Endothelial cell (in vitro differentiated cells): ENCODE results near the gene DPM2. TPM values are rescaled to one million over a fixed set of nuclear protein-coding genes. Genes with fewer than 3 reads are reported as not detected.
A peak's percentile ranks its signal among the peaks of the same experiment; 100 is the strongest.

Source experiments
- DNase-seq: peaks from one replicate; pipeline ENCODE4 v3.0.0; 2021; ENCODE audit warnings: low spot score
- H3K27ac Mint-ChIP-seq: one replicate; pipeline ENCODE4 v1.8.0; 2021; ENCODE audit warnings: mixed read lengths, inconsistent platforms; ENCODE audit not compliant: unreplicated experiment
- H3K27me3 Mint-ChIP-seq: one replicate; pipeline ENCODE4 v1.8.0; 2021; ENCODE audit warnings: mild to moderate bottlenecking, moderate library complexity, mixed read lengths, inconsistent platforms; ENCODE audit not compliant: unreplicated experiment
- H3K36me3 Mint-ChIP-seq: one replicate; pipeline ENCODE4 v1.8.0; 2021; ENCODE audit warnings: mild to moderate bottlenecking, low read depth, mixed read lengths, inconsistent platforms; ENCODE audit not compliant: unreplicated experiment
- H3K4me1 Mint-ChIP-seq: one replicate; pipeline ENCODE4 v1.8.0; 2021; ENCODE audit warnings: mild to moderate bottlenecking, mixed read lengths, inconsistent platforms; ENCODE audit not compliant: unreplicated experiment
- H3K4me3 Mint-ChIP-seq: one replicate; pipeline ENCODE4 v1.8.0; 2021; ENCODE audit warnings: mild to moderate bottlenecking, mixed read lengths, inconsistent platforms; ENCODE audit not compliant: unreplicated experiment
- H3K9me3 Mint-ChIP-seq: one replicate; pipeline ENCODE4 v1.8.0; 2021; ENCODE audit warnings: mixed read lengths, inconsistent platforms; ENCODE audit not compliant: unreplicated experiment
- CTCF ChIP-seq: fragments of 200-600 bp; sonication (generic); IDR thresholded peaks from one replicate; pipeline ENCODE4 v1.5.0; 2021; ENCODE audit warnings: antibody characterized with exemption; ENCODE audit not compliant: unreplicated experiment
- total RNA-seq: library from RNA; stranded (reverse); fragmentation: NEBNext Ultra II Directional; extraction: Animal tissue kit (Norgen Biotek cat#: 25700); gene quantifications from one replicate; pipeline ENCODE4 v1.2.1, GENCODE V29; 2021; ENCODE audit not compliant: unreplicated experiment

The DPM2 gene
- total RNA-seq, 1 donor from 2014 or later = 31.5 TPM

- H3K36me3 Mint-ChIP-seq = no peaks in the 10 kb centered on the region
- peaks cover 10% of the 10 kb centered on the region for H3K27me3 Mint-ChIP-seq
- no peak overlapping the region for H3K27ac Mint-ChIP-seq
- H3K9me3 Mint-ChIP-seq = no peaks in the 10 kb centered on the region
- no peak overlapping the region for H3K4me3 Mint-ChIP-seq
- no peak for TF ChIP-seq CTCF
- no peak for DNase-seq
- no peaks in the 10 kb centered on the region for H3K4me1 Mint-ChIP-seq
Observed at GRCh38 chr9:127960410-127961154, 22.9 kb upstream of the DPM2 start.

GRCh38 chr9:127959841-127960409, 22.3 kb upstream of the DPM2 start:
- H3K4me3 Mint-ChIP-seq = no peak overlapping the region
- H3K9me3 Mint-ChIP-seq = no peaks in the 10 kb centered on the region
- TF ChIP-seq CTCF = no peak
- H3K36me3 Mint-ChIP-seq = no peaks in the 10 kb centered on the region
- H3K4me1 Mint-ChIP-seq = peaks cover 3% of the 10 kb centered on the region
- H3K27me3 Mint-ChIP-seq = peaks cover 10% of the 10 kb centered on the region
- DNase-seq = no peak
- H3K27ac Mint-ChIP-seq = peak overlapping the region; percentile 4

DNA sequence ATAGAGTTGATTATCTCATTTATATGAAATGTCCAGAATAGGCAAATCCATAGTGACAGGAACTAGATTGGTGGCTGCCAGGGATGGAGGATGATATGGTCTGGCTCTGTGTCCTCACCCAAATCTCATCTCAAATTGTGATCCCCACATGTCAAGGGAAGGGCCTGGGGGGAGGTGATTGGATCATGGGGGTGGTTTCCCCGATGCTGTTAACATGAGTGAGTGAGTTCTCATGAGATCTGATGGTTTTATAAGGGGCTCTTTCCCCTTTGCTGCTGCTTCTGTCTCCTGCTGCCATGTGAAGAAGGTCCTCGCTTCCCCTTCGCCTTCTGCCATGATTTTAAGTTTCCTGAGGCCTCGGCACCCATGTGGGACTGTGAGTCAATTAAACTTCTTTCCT, 21.7 kb upstream of the DPM2 start:
- TF ChIP-seq CTCF = no peak
- H3K9me3 Mint-ChIP-seq = no peaks in the 10 kb centered on the region
- no peak for DNase-seq
- no peak overlapping the region for H3K4me3 Mint-ChIP-seq
- H3K27me3 Mint-ChIP-seq = peaks cover 10% of the 10 kb centered on the region
- no peak overlapping the region for H3K27ac Mint-ChIP-seq
- H3K36me3 Mint-ChIP-seq = no peaks in the 10 kb centered on the region
- H3K4me1 Mint-ChIP-seq = peaks cover 3% of the 10 kb centered on the region

- Mint-ChIP-seq H3K27ac (no peak overlapping the region), H3K4me1 (peaks cover 3% of the 10 kb centered on the region), H3K4me3 (no peak overlapping the region), H3K9me3 (no peaks in the 10 kb centered on the region), H3K27me3 (peaks cover 10% of the 10 kb centered on the region), H3K36me3 (no peaks in the 10 kb centered on the region)
- no peak for TF ChIP-seq CTCF
- no peak for DNase-seq
Observed at GRCh38 chr9:127958728-127959127, 21.1 kb upstream of the DPM2 start.

DNA sequence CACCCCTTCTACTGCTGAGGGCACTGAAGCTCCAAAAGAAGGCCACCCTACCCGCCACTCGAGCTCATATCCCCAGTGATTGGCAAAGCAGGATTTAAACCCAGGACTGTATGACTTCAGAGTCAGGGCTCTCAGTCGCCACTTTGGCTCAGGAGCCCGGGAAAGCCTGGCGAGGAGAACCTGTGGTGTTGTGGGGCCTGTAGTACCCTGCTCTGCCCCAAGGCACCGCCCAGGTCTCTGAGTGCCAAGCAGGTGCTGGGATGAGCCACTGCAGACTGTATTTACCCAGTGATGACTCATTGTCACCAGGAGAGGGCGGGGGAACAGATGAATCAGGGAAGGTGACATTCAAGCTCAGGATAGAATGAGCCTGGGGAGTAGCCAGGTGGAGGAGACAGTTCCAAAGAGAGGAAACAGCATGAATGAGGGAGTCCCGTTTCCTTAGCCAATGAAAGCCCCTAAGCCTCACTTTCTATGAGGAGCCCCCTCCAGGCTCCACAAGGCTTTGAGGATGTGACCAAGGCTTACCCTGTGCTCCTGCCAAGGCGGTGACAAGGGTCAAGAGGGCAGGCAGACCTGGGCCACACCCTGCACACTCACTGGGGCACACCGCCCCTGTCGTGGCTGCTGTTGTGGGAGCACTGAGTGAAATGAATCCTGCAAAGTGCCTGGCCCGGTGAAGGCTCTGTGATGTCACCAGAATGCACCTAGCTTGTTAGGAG, 17.8 kb upstream of the DPM2 start:
- no peak for DNase-seq
- Mint-ChIP-seq H3K4me3 (no peak overlapping the region), H3K36me3 (no peaks in the 10 kb centered on the region), H3K27ac (no peak overlapping the region), H3K4me1 (peaks cover 3% of the 10 kb centered on the region), H3K9me3 (no peaks in the 10 kb centered on the region), H3K27me3 (peaks cover 7% of the 10 kb centered on the region)
- TF ChIP-seq CTCF = no peak
